HG02610 (cell line): ENCODE results near the gene TARDBP.
A peak's percentile ranks its signal among the peaks of the same experiment; 100 is the strongest.
"Not testable (repeated sequence)": the region's sequence is repeated elsewhere in the genome, so short reads cannot be mapped to it uniquely, and the experiment has no call there.

Source experiments
- ATAC-seq: cut with Tn5 transposase; IDR thresholded peaks from one replicate; pipeline ENCODE4 v1.9.1; 2021; ENCODE audit warnings: mild to moderate bottlenecking, moderate library complexity; ENCODE audit not compliant: unreplicated experiment

TARDBP gene

DNA sequence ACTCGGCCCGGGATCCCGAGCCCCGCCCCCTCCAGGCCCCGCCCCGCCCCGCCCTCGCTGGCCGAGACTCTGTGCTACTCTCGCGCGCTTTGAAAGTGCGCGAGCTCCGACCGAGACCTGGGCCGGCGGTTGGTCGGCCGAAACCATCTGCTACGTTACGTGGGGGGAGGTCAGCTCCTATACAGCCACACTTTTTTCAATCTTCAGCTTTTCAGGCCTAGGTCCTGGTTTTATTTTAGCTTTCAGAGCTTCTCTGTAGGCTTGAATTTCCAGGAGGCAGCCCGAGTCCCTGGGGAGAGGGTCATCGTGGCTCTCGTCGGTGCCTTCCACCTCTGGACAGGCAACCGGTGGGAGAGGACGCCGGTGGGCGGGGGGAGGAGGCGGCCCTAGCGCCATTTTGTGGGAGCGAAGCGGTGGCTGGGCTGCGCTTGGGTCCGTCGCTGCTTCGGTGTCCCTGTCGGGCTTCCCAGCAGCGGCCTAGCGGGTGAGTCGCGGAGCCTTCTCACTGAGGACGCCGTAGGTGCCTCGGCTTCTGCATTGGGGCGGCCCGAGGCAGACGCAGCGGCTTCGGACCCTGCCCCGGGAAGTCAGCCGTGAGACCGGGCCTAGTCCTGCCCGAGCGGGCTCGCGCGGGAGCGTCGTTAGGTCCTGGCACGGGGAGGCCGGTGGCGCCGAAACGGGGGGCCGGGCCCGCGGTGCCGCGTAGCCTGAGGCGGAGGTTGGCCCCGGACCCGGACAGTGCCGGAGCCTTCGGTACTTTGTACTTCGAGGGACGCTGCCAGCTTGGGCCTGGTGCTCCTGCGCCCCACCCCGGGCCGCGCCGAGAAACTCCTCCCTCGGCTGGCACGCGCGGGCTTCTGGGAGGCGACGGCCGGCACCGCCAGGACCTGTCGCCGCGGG lies at the start of gene TARDBP:
Gene TARDBP (plus strand): TSS at position 395 of the 900 bp plus-strand sequence. CDS start 1,074 bp downstream, outside the sequence.
- ATAC-seq, result peak; percentile 79

GRCh38 chr1:10965546-10966226 lies 46.8 kb upstream of the TARDBP start:
- ATAC-seq, result peak; percentile 55

GRCh38 chr1:10967090-10967489 lies 45.4 kb upstream of the TARDBP start:
- ATAC-seq, result no peak

GRCh38 chr1:10968411-10968826 lies 44.0 kb upstream of the TARDBP start:
- no peak for ATAC-seq

- ATAC-seq, result no peak
Observed at GRCh38 chr1:10969267-10969970, 43.0 kb upstream of the TARDBP start.

- no peak for ATAC-seq
Observed at GRCh38 chr1:10969971-10970332, 42.5 kb upstream of the TARDBP start.

DNA sequence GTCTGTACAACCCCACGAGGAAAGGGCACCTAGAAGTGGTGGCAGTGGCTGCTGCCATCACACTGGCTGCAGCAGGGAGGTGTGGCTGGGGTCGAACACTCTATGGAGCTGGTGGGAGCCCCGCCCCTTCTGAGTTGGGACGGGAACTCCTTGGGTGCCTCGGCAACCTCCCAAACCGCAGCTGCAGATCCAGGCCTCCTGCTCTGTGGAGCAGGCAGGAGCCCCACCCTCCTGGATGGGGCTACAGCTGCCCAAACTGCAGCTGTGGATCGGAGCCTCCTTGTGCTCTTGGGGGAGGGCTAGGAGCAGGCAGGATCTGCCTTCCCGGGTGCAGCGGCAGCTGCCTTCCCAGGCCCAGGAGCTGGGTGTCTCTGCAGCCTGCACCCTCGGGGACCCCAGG lies 38.9 kb upstream of the TARDBP start:
- ATAC-seq, result no peak

GRCh38 chr1:10973956-10974881 lies 38.2 kb upstream of the TARDBP start:
- ATAC-seq, result no peak

GRCh38 chr1:10975567-10976326 lies 36.7 kb upstream of the TARDBP start:
- ATAC-seq, result no peak

DNA sequence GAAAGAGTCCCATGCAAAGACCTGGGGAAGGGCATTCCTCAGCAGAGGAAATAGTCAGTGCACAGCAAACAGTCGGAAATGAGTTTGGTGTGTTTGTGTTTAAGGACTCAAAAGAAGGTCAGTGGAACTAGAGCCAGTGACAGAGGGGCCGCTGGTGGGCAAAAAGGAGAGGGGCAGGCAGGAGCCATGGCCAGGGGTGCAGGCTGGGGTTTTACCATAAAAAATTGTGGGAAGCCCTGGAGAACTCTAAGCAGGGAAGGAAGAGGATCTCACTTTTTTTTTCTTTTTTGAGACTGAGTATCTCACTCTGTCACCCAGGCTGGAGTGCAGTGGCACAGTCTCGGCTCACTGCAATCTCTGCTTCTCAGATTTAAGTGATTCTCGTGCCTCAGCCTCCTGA lies 33.7 kb upstream of the TARDBP start:
- ATAC-seq, result no peak

DNA sequence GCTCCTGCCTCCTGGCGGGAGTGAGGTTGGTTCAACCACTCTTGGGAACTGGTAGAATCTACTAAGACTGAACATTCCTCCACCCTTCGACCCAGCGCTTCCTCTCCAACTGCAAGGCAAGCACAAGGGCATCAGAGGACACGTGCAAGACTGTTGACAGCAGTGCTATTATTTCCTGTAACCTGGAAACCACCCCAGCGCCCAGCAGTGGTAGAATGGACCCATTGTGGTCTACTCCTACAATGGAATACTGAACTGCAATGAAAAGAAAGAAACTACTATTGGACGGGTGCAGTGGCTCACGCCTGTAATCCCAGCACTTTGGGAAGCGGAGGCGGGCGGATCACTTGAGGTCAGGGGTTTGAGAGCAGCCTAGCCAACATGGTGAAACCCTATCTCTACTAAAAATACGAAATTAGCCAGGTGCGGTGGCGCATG lies 33.0 kb upstream of the TARDBP start:
- ATAC-seq, result no peak

DNA sequence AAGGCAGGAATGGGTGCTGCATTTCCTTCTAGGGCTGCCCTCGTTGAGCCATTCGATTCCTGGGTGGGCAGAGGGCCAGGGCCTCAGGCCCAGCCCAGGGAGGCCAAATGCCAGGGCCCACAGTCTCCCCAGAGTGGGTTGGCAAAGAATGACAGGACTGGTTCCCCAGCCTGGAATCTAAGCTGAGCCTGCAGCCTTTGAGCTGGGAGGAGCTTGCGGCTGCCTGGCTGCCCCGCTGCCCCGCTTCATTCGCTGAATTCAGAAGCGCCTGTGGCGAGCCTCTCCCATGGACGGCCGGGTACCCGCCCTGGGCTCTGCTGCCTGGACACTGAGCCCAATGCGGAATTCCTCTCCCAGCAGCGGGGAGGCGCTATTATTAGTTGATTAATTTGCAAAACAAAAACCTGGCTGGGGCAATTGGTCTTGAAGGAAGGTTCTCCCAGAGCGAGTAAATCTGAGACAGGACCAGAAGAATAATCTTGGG lies 32.3 kb upstream of the TARDBP start:
- no peak for ATAC-seq

DNA sequence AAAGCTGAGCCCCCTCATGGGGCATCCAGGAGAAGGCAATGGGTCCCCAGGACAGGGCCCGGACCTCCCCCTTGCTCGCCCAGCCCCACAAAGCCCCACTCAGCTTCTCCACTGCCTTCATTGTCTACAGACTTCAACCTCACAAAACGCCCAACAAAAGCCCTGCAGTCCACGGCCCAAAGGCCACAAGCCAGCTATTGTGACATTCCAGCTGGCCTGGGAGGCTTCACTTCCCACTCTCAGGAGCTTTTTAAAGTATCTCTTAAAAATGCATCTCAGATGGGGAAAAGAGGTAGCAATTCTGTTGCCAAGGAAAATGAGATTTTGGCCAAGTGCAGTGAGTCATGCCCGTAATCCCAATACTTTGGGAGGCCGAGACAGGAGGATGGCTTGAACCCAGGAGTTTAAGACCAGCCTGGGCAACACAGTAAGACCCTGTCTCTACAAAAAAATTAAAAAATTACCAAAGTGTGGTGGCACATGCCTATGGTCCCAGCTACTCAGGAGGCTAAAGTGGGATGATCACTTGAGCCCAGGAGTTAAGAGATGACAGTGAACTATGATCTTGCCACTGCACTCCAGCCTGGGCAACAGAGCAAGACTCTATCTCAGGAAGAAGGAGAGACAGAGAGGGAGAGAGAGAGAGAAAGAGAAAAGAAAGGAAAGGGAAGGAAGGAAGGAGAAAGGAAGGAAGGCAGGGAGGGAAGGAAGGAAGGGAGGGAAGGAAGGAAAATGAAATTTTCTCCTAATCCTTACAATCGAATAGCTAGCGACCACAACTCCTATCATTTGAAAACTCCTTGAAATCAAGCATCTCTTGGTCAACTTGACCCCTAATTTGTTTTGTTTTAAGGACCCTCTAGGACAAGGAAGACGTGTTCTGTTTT lies 31.4 kb upstream of the TARDBP start:
- ATAC-seq, result no peak

GRCh38 chr1:10986525-10986890 lies 25.9 kb upstream of the TARDBP start:
- no peak for ATAC-seq

DNA sequence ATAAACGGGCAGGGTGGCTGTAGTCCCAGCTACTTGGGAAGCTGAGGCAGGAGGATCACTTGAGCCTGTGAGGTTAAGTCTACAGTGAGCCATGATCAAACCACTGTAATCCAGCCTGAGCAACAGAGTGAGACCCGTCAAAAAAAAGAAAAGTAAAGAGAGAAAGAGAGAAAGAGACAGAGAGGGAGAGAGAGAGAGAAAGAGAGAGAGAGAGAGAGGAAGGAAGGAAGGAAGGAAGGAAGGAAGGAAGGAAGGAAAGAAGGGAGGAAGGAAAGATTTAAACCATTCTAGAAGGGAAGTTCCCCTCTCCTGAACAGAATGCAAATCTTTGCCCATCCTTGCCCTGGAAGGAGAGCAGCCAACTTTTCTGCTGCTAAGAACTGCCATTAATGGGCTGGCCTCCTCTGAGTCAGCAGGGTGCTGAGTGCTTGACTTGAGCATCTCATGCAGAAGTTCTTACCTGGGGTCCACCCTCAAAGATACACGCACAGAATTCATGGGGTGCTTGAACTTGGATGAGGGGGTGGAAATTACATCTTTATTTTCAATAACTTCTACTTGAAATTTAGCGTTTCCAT lies 24.5 kb upstream of the TARDBP start:
- ATAC-seq, result no peak

GRCh38 chr1:10989095-10989494 lies 23.4 kb upstream of the TARDBP start:
- ATAC-seq, result no peak

DNA sequence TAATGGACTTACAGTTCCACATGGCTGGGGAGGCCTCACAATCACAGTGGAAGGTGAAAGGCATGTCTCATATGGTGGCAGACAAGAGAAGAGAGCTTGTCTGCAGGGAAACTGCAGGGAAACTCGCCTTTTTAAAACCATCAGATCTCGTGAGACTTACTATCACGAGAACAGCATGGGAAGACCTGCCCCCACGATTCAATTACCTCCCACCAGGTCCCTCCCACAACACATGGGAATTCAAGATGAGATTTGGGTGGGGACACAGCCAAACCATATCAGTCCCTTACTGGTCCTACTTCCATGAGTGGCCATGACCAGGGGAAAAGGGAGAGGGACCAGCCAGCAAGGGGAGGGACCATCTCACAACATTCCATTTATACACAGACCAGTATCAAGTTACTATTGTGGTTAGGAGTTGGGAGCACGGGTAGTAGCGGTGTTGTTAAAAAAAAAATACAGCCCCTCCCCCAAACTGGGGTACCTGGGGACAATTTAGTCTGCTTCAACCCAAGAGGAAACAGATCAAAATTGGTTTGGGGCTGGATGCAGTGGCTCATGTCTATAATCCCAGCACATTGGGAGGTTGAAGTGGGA lies 22.4 kb upstream of the TARDBP start:
- ATAC-seq, result not testable (repeated sequence)

- ATAC-seq, result no peak
Observed at GRCh38 chr1:10990828-10991227, 21.6 kb upstream of the TARDBP start.
